K562 (cell line): ENCODE results near the gene DAZAP1. TPM values are rescaled to one million over a fixed set of nuclear protein-coding genes. Genes with fewer than 3 reads are reported as not detected.

Experiments
- ATAC-seq: fragments of 200-7000 bp; cut with Tn5 transposase; 3 replicates; pipeline ENCODE4 v1.9.1; 2020; ENCODE audit warnings: moderate library complexity
- BruUV-seq: library from RNA; stranded (reverse); fragments of 400-500 nt; replicated peaks from 2 replicates; lab custom pipeline; 2021; lab: Mats Ljungman, UMichigan
- CTCF ChIA-PET: fragments of 300-600 bp; formaldehyde crosslinking; extraction: SDS; loops from one replicate; lab custom pipeline; 2021; ENCODE audit warnings: low intra/inter-chr PET ratio; lab: Yijun Ruan, JAX
- POLR2A ChIA-PET: fragments of 300-600, 350-650 bp; sonication (Branson Sonifier 250); formaldehyde crosslinking; extraction: SDS; loops from one replicate; lab custom pipeline; 2021; ENCODE audit warnings: antibody characterized with exemption, inconsistent platforms; lab: Yijun Ruan, JAX
- DNase-seq, 4 experiments: peaks; one replicate each; pipeline versions ENCODE4 v3.0.0 to v3.0.0-alpha.2; 2011 to 2018; ENCODE audit warnings: low spot score in 3 of 4, mixed read lengths in 3 of 4; ENCODE audit errors: extremely low read depth in 1 of 4
- FAIRE-seq: peaks from 2 replicates; lab custom pipeline; 2011; peaks lifted over from hg19 to GRCh38; lab: Jason Lieb, UNC
- H2AFZ ChIP-seq: 2 replicates; pipeline ENCODE4 v1.6.0; 2011; ENCODE audit warnings: low read depth, low read length, control low read depth, inconsistent platforms
- H3K27ac ChIP-seq: fragments of 200-600 bp; 3 replicates; pipeline ENCODE4 v1.8.0; 2011; ENCODE audit warnings: low read depth, mild to moderate bottlenecking, control low read depth, inconsistent platforms, low read length, moderate library complexity, mixed read lengths; ENCODE audit errors: extremely low read depth
- H3K27me3 ChIP-seq, 2 experiments: fragments of 300-600 bp in 1 of 2; 2 replicates in 1 of 2; 3 replicates in 1 of 2; pipeline versions ENCODE4 v1.6.0 to v1.8.0; 2011; ENCODE audit warnings: inconsistent platforms in 2 of 2, low read length in 2 of 2, mild to moderate bottlenecking in 1 of 2, mixed read lengths in 1 of 2, moderate library complexity in 1 of 2; ENCODE audit not compliant: control insufficient read depth in 2 of 2, insufficient read depth in 2 of 2
- H3K36me3 ChIP-seq: fragments of 300-600 bp; 3 replicates; pipeline ENCODE4 v1.8.0; 2011; ENCODE audit warnings: mild to moderate bottlenecking, low read length, inconsistent platforms; ENCODE audit not compliant: control insufficient read depth, insufficient read depth
- H3K4me1 ChIP-seq, 2 experiments: fragments of 200-600 bp in 1 of 2; replicated peaks in 1 of 2; 2 replicates in 1 of 2; 3 replicates in 1 of 2; pipeline versions ENCODE4 v1.5.1 to v1.8.0; 2011; ENCODE audit warnings: inconsistent platforms in 2 of 2, low read length in 2 of 2, mild to moderate bottlenecking in 1 of 2, mixed read lengths in 1 of 2, moderate library complexity in 1 of 2; ENCODE audit not compliant: control insufficient read depth in 2 of 2, insufficient read depth in 2 of 2
- H3K4me2 ChIP-seq: 2 replicates; pipeline ENCODE4 v1.6.1; 2011; ENCODE audit warnings: low read length, control low read depth, inconsistent platforms, mixed read lengths; ENCODE audit not compliant: insufficient read depth
- H3K4me3 ChIP-seq: fragments of 200-600 bp; sonication (generic), shearing (Covaris generic); 2 replicates; pipeline ENCODE4 v1.5.1; 2016; ENCODE audit warnings: control low read depth, inconsistent platforms
- H3K79me2 ChIP-seq: fragments of 200-600 bp; 3 replicates; pipeline ENCODE4 v1.8.0; 2011; ENCODE audit warnings: low read length, inconsistent platforms; ENCODE audit not compliant: control insufficient read depth, insufficient read depth
- H3K9ac ChIP-seq, 2 experiments: 2 replicates each; pipeline versions ENCODE4 v1.6.0 to v1.6.1; 2011; ENCODE audit warnings: low read depth in 2 of 2, low read length in 2 of 2, control low read depth in 1 of 2, inconsistent platforms in 1 of 2, mild to moderate bottlenecking in 1 of 2, mixed read lengths in 1 of 2; ENCODE audit not compliant: insufficient read depth in 1 of 2
- H3K9me1 ChIP-seq: one replicate; pipeline ENCODE4 v1.6.0; 2011; ENCODE audit warnings: inconsistent platforms, mild to moderate bottlenecking, low read length, moderate library complexity; ENCODE audit not compliant: control insufficient read depth, insufficient read depth
- H3K9me3 ChIP-seq: replicated peaks from 2 replicates; pipeline ENCODE4 v1.5.1; 2011; ENCODE audit warnings: low read depth, low read length, inconsistent platforms; ENCODE audit not compliant: control insufficient read depth, insufficient read depth
- H4K20me1 ChIP-seq: replicated peaks from 2 replicates; pipeline ENCODE4 v1.6.1; 2011; ENCODE audit warnings: low read length, inconsistent platforms, mixed read lengths; ENCODE audit not compliant: control insufficient read depth, insufficient read depth
- ATF4 ChIP-seq: fragments of 450-650 bp; formaldehyde crosslinking; IDR thresholded peaks from 2 replicates; pipeline ENCODE4 v1.4.0; 2022; ENCODE audit warnings: mild to moderate bottlenecking, moderate library complexity
- CAMTA2 ChIP-seq: fragments of 250-450 bp; sonication (Bioruptor Pico); conservative IDR thresholded peaks from 2 replicates; pipeline ENCODE4 v1.5.1; 2022
- ERF ChIP-seq: fragments of 450-650 bp; formaldehyde crosslinking; IDR thresholded peaks from 2 replicates; pipeline ENCODE4 v1.4.0; 2020; ENCODE audit warnings: mild to moderate bottlenecking, mixed read lengths
- GATA2 ChIP-seq: sonication (generic); formaldehyde crosslinking; IDR thresholded peaks from 2 replicates; pipeline ENCODE4 v1.4.0; 2020; ENCODE audit warnings: mild to moderate bottlenecking, missing genetic modification reagents
- KAT7 ChIP-seq: sonication (generic); formaldehyde crosslinking; IDR thresholded peaks from 2 replicates; pipeline ENCODE4 v1.8.0; 2022; ENCODE audit warnings: missing genetic modification reagents, mild to moderate bottlenecking, borderline replicate concordance
- MEF2A ChIP-seq: IDR thresholded peaks from 2 replicates; pipeline ENCODE4 v1.6.1; 2011; ENCODE audit warnings: low read depth, mild to moderate bottlenecking, low read length, moderate library complexity; ENCODE audit not compliant: control insufficient read depth
- MTA2 ChIP-seq: fragments of 450-650 bp; IDR thresholded peaks from 2 replicates; pipeline ENCODE4 v1.6.1; 2016; ENCODE audit warnings: low read depth
- NFE2 ChIP-seq: IDR thresholded peaks from 2 replicates; pipeline ENCODE4 v1.6.1; 2014; ENCODE audit warnings: antibody characterized with exemption, low read depth
- SP1 ChIP-seq: sonication (generic); formaldehyde crosslinking; IDR thresholded peaks from 2 replicates; pipeline ENCODE4 v1.8.1; 2022; ENCODE audit warnings: mild to moderate bottlenecking, missing genetic modification reagents
- STAT5A ChIP-seq: IDR thresholded peaks from 2 replicates; pipeline ENCODE4 v1.6.1; 2012; ENCODE audit warnings: low read length, inconsistent platforms, borderline replicate concordance
- TEAD4 ChIP-seq, 2 experiments: sonication (generic) in 1 of 2; formaldehyde crosslinking in 1 of 2; IDR thresholded peaks; 2 replicates each; pipeline versions ENCODE4 v1.6.1 to v1.8.0; 2012 to 2022; ENCODE audit warnings: borderline replicate concordance in 1 of 2, inconsistent platforms in 1 of 2, low read length in 1 of 2, mild to moderate bottlenecking in 1 of 2, missing genetic modification reagents in 1 of 2
- USF1 ChIP-seq: sonication (generic); formaldehyde crosslinking; IDR thresholded peaks from 2 replicates; pipeline ENCODE4 v1.9.0; 2022; ENCODE audit warnings: mild to moderate bottlenecking, missing genetic modification reagents
- VEZF1 ChIP-seq: fragments of 200-800 bp; sonication (Bioruptor generic); IDR thresholded peaks from 2 replicates; pipeline ENCODE4 v1.6.1; 2017; ENCODE audit warnings: missing genetic modification characterization, missing compliant biosample characterization
- ZNF766 ChIP-seq: fragments of 200-800 bp; sonication (Bioruptor generic); conservative IDR thresholded peaks from 2 replicates; pipeline ENCODE4 v1.6.1; 2016; ENCODE audit warnings: missing genetic modification characterization, missing compliant biosample characterization
- WGBS: fragments of 100-300 bp; shearing (Covaris generic); methylation state at CpG from one replicate; pipeline ENCODE4 v1.1.6; 2016; ENCODE audit warnings: low coverage, mixed read lengths; ENCODE audit not compliant: insufficient coverage; ENCODE audit errors: missing lambda C conversion rate; 5-methylcytosine and 5-hydroxymethylcytosine counted together
- in situ Hi-C: fragments of 300-500 bp; cut with MboI; formaldehyde crosslinking; loops from 4 replicates; pipeline ENCODE4 v1.15.0; 2018; ENCODE audit warnings: inconsistent platforms, mixed read lengths
- intact Hi-C: fragments of 100-400 bp; cut with micrococcal nuclease; formaldehyde crosslinking; loops from 2 replicates; pipeline ENCODE4 v1.14.2; 2022
- polyA plus RNA-seq, 8 experiments: library from polyadenylated mRNA; depleted of rRNA in 4 of 8; stranded (reverse) in 5 of 8; unstranded in 3 of 8; fragments of >200 nt; fragmentation: Nextera tagmentation in 2 of 8; fragmentation: Illumina TruSeq in 1 of 8; extraction: Ambion mirVana in 2 of 8; extraction: Trizol in 1 of 8; gene quantifications; 2 replicates each; pipeline versions ENCODE4 v1.2.1 to v1.2.3, GENCODE V29; 2011 to 2014; ENCODE audit warnings: inconsistent platforms in 1 of 8, missing spikeins in 1 of 8
- total RNA-seq, 7 experiments: library from RNA; depleted of rRNA in 6 of 7; stranded (reverse); fragments of >200 nt in 6 of 7; fragmentation: Illumina TruSeq in 2 of 7; extraction: Trizol in 2 of 7; gene quantifications; 2 replicates each; pipeline versions ENCODE4 v1.2.1 to v1.2.3, GENCODE V29; 2011 to 2021; ENCODE audit warnings: low replicate concordance in 1 of 7
- TF ChIP-seq, protein P1 (sequence below): sonication (generic); formaldehyde crosslinking; IDR thresholded peaks from 2 replicates; pipeline ENCODE4 v1.9.0; 2022; ENCODE audit warnings: mild to moderate bottlenecking, missing genetic modification reagents

The DAZAP1 gene
- total and polyA plus RNA-seq, 9 of the 15 experiments (the other 6 are each of a cell fraction or from before 2014, with no cell fraction given), result 10.8 to 289 (median 142) TPM

GRCh38 chr19:1366899-1367870 is 40.2 kb upstream of the DAZAP1 start:
- in situ Hi-C loops, result no loop called here
- no TSS peak for BruUV-seq
- Histone ChIP-seq H3K27ac (peak overlapping the region; percentile 40; the same call in 2 of the 3 replicates), H3K4me2 (no peak overlapping the region; the same call in 1 of the 2 replicates), H3K79me2 (no peaks in the 10 kb centered on the region), H4K20me1 (no peaks in the 10 kb centered on the region), H3K9me1 (no peaks in the 10 kb centered on the region), H2AFZ (no peak overlapping the region; the same call in 1 of the 2 replicates), H3K27me3 (no peaks in the 10 kb centered on the region), H3K9me3 (no peaks in the 10 kb centered on the region), H3K9ac (peak overlapping the region in 1 of 2 experiments; percentile 88; a peak in 2 of 4 replicates), H3K4me3 (no peak overlapping the region), H3K36me3 (peaks cover 87% of the 10 kb centered on the region), H3K4me1 (peaks cover 12 to 45% of the 10 kb centered on the region in 2 experiments)
- intact Hi-C loops, result no loop called here
- peak; percentile 48 for ATAC-seq
- POLR2A ChIA-PET, result interaction anchor here (0.5 to 1.9 kb wide), 5 partner anchors 9 to 314 kb away, joined by 3 to 6 read pairs (median 3); no protein-coding TSS in a partner anchor
- DNase-seq, result no peak
- peak; percentile 71 for FAIRE-seq
- CTCF ChIA-PET, result no interaction called here
- WGBS, result 73% methylated on average over 34 of the region's 35 CpGs
- TF ChIP-seq ZNF766, result peak; percentile 79
- TF ChIP-seq TEAD4 (IDR thresholded peaks at IDR 0.05; ENCODE audit: low read length), result no peak
- no peak for TF ChIP-seq TEAD4 (CRISPR knock-in tag; IDR thresholded peaks at IDR 0.05; ENCODE audit: borderline replicate concordance)
- TF ChIP-seq GATA2 (CRISPR knock-in tag), result peak; percentile 45; the same call in 1 of the 2 replicates
- TF ChIP-seq, protein P1, sequence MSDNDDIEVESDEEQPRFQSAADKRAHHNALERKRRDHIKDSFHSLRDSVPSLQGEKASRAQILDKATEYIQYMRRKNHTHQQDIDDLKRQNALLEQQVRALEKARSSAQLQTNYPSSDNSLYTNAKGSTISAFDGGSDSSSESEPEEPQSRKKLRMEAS (CRISPR knock-in tag), result peak; percentile 49; the same call in 1 of the 2 replicates
- 0 out of 2 replicates have a peak, but pooled peaks have one; percentile 14 for TF ChIP-seq ATF4 (CRISPR knock-in tag)
- TF ChIP-seq MEF2A, result 0 out of 2 replicates have a peak, but pooled peaks have one; percentile 23
- no peak for TF ChIP-seq STAT5A
- no peak for TF ChIP-seq MTA2
- 0 out of 2 replicates have a peak, but pooled peaks have one; percentile 34 for TF ChIP-seq USF1 (CRISPR knock-in tag)
- no peak for TF ChIP-seq NFE2
- TF ChIP-seq ERF (CRISPR knock-in tag), result 0 out of 2 replicates have a peak, but pooled peaks have one; percentile 25
- TF ChIP-seq KAT7 (CRISPR knock-in tag), result 0 out of 2 replicates have a peak, but pooled peaks have one; percentile 11
- TF ChIP-seq VEZF1 (CRISPR knock-in tag), result peak; percentile 49
- no peak for TF ChIP-seq CAMTA2
- TF ChIP-seq SP1 (CRISPR knock-in tag), result peak; percentile 34; the same call in 1 of the 2 replicates
